ENCODE measurements around the gene TSHZ3. TPM values are rescaled to one million over a fixed set of nuclear protein-coding genes. Genes with fewer than 3 reads are reported as not detected.

The TSHZ3 gene
- total and polyA plus RNA-seq, 7 donors, result 0.53 to 6.7 (median 2.2) TPM

DNA sequence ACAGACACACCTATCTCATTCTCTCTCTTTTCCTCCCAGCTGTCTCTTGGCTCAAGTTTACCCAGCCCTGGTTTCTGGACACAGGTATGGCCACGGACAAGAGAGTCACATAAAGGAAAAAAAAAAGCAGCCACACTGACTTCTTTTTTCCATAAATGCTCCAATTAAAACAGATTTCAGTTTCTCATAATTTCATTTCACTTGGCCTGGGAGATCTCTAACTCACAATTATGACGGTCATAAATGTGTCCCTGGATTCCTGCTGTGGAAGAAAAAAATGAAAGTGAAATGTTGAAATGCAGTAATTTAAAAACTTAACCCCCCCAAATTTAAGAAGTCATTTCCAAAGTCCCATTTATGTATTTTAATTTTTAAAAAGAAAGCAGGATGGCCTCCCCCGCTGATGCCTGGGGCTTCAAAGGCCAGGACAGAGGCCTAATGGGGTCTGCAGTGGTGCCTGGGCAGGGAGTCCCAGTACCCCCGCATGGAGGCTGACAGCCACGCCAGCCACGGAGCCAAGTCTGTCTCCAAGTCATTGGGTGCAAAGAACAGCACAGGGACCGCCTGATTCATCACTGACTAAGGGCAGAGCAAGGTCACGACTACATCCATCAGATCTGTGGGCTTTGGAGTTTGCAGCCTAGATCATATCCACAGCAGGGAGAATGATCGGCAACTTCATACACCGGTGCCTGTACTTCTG lies 79.7 kb downstream of the TSHZ3 start:
- intact Hi-C loops (cut with DNase I), result no loop called here
- ATAC-seq (no peak), DNase-seq (no peak)
- no peaks in the 10 kb centered on the region for H3K9me3 ChIP-seq
- TF ChIP-seq, protein P1, sequence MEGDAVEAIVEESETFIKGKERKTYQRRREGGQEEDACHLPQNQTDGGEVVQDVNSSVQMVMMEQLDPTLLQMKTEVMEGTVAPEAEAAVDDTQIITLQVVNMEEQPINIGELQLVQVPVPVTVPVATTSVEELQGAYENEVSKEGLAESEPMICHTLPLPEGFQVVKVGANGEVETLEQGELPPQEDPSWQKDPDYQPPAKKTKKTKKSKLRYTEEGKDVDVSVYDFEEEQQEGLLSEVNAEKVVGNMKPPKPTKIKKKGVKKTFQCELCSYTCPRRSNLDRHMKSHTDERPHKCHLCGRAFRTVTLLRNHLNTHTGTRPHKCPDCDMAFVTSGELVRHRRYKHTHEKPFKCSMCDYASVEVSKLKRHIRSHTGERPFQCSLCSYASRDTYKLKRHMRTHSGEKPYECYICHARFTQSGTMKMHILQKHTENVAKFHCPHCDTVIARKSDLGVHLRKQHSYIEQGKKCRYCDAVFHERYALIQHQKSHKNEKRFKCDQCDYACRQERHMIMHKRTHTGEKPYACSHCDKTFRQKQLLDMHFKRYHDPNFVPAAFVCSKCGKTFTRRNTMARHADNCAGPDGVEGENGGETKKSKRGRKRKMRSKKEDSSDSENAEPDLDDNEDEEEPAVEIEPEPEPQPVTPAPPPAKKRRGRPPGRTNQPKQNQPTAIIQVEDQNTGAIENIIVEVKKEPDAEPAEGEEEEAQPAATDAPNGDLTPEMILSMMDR (IDR thresholded peaks at IDR 0.05), result no peak
- 60 to 74% (median 67%) methylated on average over 10 of the region's 10 CpGs for WGBS, 3 donors
- no peaks in the 10 kb centered on the region for H3K27me3 ChIP-seq (ENCODE audit: insufficient read depth in 3 of 3, low read length in 2 of 3)
- no peaks in the 10 kb centered on the region for H3K36me3 ChIP-seq (ENCODE audit: insufficient read depth in 1 of 2, low read depth in 1 of 2)
- no peaks in the 10 kb centered on the region for H3K4me1 ChIP-seq
- no peak overlapping the region for H3K27ac ChIP-seq
- no peak overlapping the region for H3K4me3 ChIP-seq

DNA sequence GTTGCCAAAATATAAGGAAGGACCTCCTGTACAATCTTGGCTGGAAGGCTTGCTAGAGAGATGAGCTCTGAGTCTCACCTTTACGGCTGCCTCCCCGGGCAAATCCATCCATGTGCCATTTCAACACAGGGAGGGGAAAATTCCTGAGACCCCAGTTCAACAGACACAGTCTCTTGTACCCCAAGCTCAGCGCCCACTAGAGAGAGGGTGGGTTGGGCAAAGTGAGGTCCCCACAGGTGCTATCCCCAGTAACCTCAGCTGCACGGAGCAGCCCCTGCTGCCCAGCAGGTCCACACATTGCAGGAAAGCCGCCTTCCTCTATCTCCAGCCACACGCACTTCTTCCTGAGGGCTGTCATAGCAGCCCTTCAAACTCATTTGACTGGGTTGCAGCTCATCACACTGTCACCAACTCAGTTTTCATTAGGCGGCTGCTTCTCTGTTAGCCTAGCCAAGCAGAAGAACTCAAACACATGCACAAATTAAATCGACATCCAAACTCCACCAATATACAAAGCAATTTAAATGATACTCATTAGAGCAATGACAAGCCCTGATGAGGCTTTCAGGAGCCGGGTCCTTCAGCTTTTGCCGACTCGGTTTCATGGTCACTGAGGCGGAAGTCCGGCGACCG lies 80.4 kb downstream of the TSHZ3 start:
- intact Hi-C loops (cut with DNase I), result no loop called here
- DNase-seq (no peak), ATAC-seq (no peak)
- H3K4me1 ChIP-seq, result no peaks in the 10 kb centered on the region
- no peaks in the 10 kb centered on the region for H3K36me3 ChIP-seq (ENCODE audit: insufficient read depth in 1 of 2, low read depth in 1 of 2)
- H3K9me3 ChIP-seq, result no peaks in the 10 kb centered on the region
- H3K27ac ChIP-seq, result no peak overlapping the region
- TF ChIP-seq, protein P1 (IDR thresholded peaks at IDR 0.05), result no peak
- H3K27me3 ChIP-seq (ENCODE audit: insufficient read depth in 3 of 3, low read length in 2 of 3), result no peaks in the 10 kb centered on the region
- WGBS, 3 donors, result 91 to 93% (median 93%) methylated on average over 15 of the region's 15 CpGs
- no peak overlapping the region for H3K4me3 ChIP-seq

DNA sequence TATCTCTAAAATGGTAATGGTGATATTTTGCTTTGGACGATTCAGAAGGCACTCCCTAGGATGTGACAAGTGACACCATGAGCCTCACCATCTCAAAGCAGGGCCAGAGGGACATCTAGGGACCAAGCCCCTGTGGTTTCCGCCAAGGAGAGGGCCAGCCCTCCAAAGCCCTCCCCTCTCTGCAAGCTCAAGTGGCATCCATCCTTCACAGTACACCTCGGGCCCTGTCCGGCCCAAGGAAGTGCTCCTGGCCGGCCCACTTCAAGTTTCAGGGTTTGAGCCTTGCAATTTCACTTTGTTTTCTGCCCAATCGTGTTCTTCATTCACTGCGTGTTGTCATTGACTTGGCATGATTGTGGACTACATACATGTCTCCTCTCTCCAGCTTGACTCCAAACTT lies 82.5 kb downstream of the TSHZ3 start:
- WGBS, 3 donors, result 88 to 94% (median 92%) methylated on average over 7 of the region's 7 CpGs
- H3K4me3 ChIP-seq, result no peak overlapping the region
- H3K27me3 ChIP-seq (ENCODE audit: insufficient read depth in 3 of 3, low read length in 2 of 3), result peaks cover 0 to 15% (median 5%) of the 10 kb centered on the region in 3 donors
- TF ChIP-seq, protein P1 (IDR thresholded peaks at IDR 0.05), result no peak
- ATAC-seq, result no peak
- H3K9me3 ChIP-seq, result no peaks in the 10 kb centered on the region
- no peak for DNase-seq
- no peaks in the 10 kb centered on the region for H3K4me1 ChIP-seq
- no peaks in the 10 kb centered on the region for H3K36me3 ChIP-seq (ENCODE audit: insufficient read depth in 1 of 2, low read depth in 1 of 2)
- intact Hi-C loops (cut with DNase I), result no loop called here
- H3K27ac ChIP-seq, result no peak overlapping the region

- no peaks in the 10 kb centered on the region for H3K4me1 ChIP-seq
- WGBS, 3 donors, result 90 to 94% (median 91%) methylated on average over 4 of the region's 4 CpGs
- no peak overlapping the region for H3K27ac ChIP-seq
- H3K9me3 ChIP-seq, result no peaks in the 10 kb centered on the region
- DNase-seq (no peak), ATAC-seq (no peak)
- no peak overlapping the region for H3K4me3 ChIP-seq
- intact Hi-C loops (cut with DNase I), result no loop called here
- no peaks in the 10 kb centered on the region for H3K36me3 ChIP-seq (ENCODE audit: insufficient read depth in 1 of 2, low read depth in 1 of 2)
- H3K27me3 ChIP-seq (ENCODE audit: insufficient read depth in 3 of 3, low read length in 2 of 3), result peaks cover 0 to 16% (median 5%) of the 10 kb centered on the region in 3 donors
- TF ChIP-seq, protein P1 (IDR thresholded peaks at IDR 0.05), result no peak
These were observed 83.0 kb downstream of the TSHZ3 start for GRCh38 chr19:31266196-31266595.

Data from psoas muscle (tissue), 8 donors.